ENCODE data around the gene MIOS. TPM values are rescaled to one million over a fixed set of nuclear protein-coding genes. Genes with fewer than 3 reads are reported as not detected.

Gene MIOS
- total and polyA plus RNA-seq, 8 donors: 8.1 to 27.2 (median 18.7) TPM

DNA sequence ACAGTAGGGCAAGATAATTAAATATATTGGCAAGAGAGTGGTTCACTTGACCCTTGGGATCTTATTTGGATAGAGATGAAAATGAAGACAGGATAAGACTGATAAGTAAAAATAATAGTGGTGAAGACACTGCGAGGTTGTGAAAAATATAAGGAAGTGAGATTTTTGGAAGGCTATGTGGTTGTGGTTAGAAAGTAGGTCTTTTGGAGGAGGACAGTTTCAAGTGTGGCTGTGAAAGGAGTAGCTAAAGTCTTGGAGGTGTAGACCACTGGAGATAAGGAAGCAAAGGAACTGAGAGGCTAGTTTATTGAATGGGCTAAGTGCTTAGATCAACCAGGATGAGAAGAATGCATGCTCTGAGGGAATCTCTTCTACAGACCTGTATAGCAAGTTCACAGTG, 11.2 kb downstream of the MIOS start:
- TF ChIP-seq, protein P1, sequence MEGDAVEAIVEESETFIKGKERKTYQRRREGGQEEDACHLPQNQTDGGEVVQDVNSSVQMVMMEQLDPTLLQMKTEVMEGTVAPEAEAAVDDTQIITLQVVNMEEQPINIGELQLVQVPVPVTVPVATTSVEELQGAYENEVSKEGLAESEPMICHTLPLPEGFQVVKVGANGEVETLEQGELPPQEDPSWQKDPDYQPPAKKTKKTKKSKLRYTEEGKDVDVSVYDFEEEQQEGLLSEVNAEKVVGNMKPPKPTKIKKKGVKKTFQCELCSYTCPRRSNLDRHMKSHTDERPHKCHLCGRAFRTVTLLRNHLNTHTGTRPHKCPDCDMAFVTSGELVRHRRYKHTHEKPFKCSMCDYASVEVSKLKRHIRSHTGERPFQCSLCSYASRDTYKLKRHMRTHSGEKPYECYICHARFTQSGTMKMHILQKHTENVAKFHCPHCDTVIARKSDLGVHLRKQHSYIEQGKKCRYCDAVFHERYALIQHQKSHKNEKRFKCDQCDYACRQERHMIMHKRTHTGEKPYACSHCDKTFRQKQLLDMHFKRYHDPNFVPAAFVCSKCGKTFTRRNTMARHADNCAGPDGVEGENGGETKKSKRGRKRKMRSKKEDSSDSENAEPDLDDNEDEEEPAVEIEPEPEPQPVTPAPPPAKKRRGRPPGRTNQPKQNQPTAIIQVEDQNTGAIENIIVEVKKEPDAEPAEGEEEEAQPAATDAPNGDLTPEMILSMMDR (IDR thresholded peaks at IDR 0.05): no peak
- Histone ChIP-seq H3K27me3 (no peaks in the 10 kb centered on the region), H3K9me3 (no peaks in the 10 kb centered on the region), H3K4me3 (no peak overlapping the region), H3K27ac (no peak overlapping the region), H3K36me3 (no peaks in the 10 kb centered on the region), H3K4me1 (peaks cover 0 to 3% (median 0%) of the 10 kb centered on the region in 3 donors)
- no peak for DNase-seq
- intact Hi-C loops (cut with DNase I): no loop called here
- no peak for FAIRE-seq
- WGBS, 2 donors: 89 to 91% methylated on average over 1 of the region's 1 CpG
- ATAC-seq: no peak

DNA sequence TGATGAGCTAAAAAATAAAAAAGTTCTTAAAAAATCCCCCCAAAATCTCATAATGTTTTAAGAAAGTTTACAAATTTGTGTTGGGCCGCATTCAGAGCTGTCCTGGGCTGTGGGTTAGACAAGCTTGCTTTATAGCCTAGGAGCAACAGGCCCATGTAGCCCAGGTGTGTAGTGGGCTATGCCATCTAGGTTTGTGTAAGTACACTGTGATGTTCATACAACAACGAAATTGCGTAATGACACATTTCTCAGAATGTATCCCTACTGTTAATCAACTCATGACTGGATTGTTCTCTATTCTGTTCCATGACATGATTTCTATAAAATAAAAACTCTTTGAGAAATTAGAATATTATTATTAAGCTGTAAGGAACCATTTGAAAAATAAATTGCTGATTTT, 13.0 kb downstream of the MIOS start:
- ATAC-seq (no peak), FAIRE-seq (no peak), DNase-seq (no peak)
- Histone ChIP-seq H3K9me3 (no peaks in the 10 kb centered on the region), H3K4me3 (no peak overlapping the region), H3K36me3 (no peaks in the 10 kb centered on the region), H3K27me3 (no peaks in the 10 kb centered on the region), H3K4me1 (no peaks in the 10 kb centered on the region), H3K27ac (no peak overlapping the region)
- WGBS, 2 donors: 93 to 97% methylated on average over 3 of the region's 3 CpGs
- TF ChIP-seq, protein P1 (IDR thresholded peaks at IDR 0.05): no peak
- intact Hi-C loops (cut with DNase I): no loop called here

DNA sequence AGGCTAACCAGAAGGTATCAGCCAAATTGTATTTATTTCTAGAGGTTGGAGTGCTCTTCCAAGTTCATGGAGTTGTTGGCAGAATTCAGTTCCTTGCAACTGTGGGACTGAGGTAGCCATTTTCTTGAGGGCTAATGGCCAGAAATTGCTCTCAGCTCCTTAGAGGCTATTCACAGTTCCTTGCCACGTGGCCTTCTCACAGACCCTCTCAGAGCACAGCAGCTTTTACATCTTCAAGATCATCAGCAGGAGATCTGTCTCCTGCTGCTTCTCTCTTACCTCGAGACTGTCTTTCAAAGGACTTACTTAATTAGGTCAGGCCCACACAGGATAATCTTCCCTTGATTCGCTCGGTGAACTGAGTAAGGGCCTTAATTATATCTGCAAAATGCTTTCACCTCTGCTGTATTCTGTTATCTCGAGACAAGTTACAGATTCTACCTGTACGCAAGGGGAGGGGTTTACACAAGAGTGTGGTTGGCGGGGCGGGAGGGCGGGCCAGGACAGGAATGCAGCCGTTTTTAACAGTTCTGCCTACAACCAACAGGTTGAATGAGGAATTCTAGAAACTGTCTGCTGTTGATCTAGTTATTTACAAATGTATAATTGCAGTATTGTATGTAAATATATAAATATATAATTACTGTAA, 15.0 kb downstream of the MIOS start:
- TF ChIP-seq, protein P1 (IDR thresholded peaks at IDR 0.05): no peak
- ATAC-seq (no peak), FAIRE-seq (no peak), DNase-seq (no peak)
- Histone ChIP-seq H3K36me3 (no peaks in the 10 kb centered on the region), H3K27me3 (no peaks in the 10 kb centered on the region), H3K4me3 (no peak overlapping the region), H3K27ac (no peak overlapping the region), H3K9me3 (no peaks in the 10 kb centered on the region), H3K4me1 (peaks cover 0 to 8% (median 4%) of the 10 kb centered on the region in 3 donors)
- intact Hi-C loops (cut with DNase I): no loop called here
- WGBS, 2 donors: 89% methylated on average over 10 of the region's 10 CpGs

DNA sequence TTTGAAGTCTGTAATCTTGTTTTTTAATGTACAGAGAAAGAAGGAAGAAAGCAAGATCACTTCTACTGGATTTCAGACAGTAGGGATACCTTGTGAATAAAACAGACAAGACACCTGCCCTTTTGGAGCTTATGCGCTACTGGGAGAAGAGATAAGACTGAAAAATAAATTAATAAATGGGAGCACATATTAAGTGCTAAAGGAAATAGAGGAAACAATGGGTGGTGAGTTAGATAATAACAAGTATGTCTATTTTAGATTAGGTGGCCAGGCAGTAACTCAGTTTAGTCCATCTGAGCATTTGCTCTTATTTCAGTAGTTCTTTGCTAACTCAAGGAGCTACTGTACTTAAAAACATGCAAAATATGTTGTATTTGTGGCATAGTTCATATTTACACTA, 15.9 kb downstream of the MIOS start:
- intact Hi-C loops (cut with DNase I): no loop called here
- no peak for FAIRE-seq
- no peaks in the 10 kb centered on the region for H3K9me3 ChIP-seq

DNA sequence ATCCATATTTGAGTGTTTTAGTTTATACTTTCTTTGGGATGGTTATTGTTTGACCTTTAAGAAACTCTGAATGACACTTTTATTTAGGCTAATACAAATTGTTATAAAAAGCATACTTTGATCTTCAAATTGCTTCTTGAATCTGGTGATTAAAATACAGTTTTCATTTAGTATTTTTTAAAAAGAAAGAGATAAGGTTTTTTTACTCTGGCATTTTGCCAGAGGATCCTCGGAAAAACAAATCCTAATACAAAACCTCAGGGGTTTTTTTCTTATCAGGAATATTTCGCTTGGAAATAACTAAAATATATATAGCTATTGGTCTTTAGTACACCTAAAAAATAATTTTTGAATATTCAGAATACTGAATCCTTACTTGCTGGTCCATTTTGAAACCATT, 17.0 kb downstream of the MIOS start:
- WGBS, 2 donors: 38 to 41% methylated on average over 2 of the region's 2 CpGs
- H3K27ac ChIP-seq: no peak overlapping the region
- DNase-seq (no peak), FAIRE-seq (peak; percentile 54), ATAC-seq (no peak)
- TF ChIP-seq, protein P1 (IDR thresholded peaks at IDR 0.05): no peak
- H3K36me3 ChIP-seq: no peaks in the 10 kb centered on the region
- H3K9me3 ChIP-seq: no peaks in the 10 kb centered on the region
- H3K27me3 ChIP-seq: no peaks in the 10 kb centered on the region
- peaks cover 0 to 8% (median 4%) of the 10 kb centered on the region in 3 donors for H3K4me1 ChIP-seq
- intact Hi-C loops (cut with DNase I): no loop called here
- H3K4me3 ChIP-seq: no peak overlapping the region

More for the DNA sequence above, 15.9 kb downstream of the MIOS start:
- Histone ChIP-seq H3K36me3 (no peaks in the 10 kb centered on the region), H3K4me1 (peaks cover 0 to 8% (median 4%) of the 10 kb centered on the region in 3 donors), H3K4me3 (no peak overlapping the region), H3K27ac (no peak overlapping the region), H3K27me3 (no peaks in the 10 kb centered on the region)
- TF ChIP-seq, protein P1 (IDR thresholded peaks at IDR 0.05): no peak
- DNase-seq: no peak
- no peak for ATAC-seq
- 55 to 61% methylated on average over 1 of the region's 1 CpG for WGBS, 2 donors

Data from pancreas (tissue), 10 donors.